ENCODE data around the gene TCF15.

The TCF15 gene

DNA sequence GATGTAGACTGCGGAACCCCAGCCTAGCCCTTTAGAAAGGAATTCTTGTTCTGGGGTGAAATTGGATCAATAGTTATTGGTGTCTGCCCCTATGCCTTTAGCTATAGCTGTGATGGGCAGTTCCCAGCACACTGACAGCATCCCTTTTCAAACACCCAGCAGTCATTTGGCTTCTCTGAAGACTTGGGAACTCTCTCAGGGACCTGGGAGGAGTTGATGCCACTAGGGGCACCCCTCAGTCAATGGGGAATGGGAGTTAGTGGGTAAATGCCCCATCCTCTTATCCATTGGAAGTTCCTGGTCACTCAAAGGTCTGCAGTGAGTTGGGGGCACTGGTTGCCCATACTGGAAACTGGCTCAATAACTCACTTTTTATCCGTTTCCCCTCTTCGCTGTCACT lies 34.9 kb downstream of the TCF15 start:
- no peak for DNase-seq

DNA sequence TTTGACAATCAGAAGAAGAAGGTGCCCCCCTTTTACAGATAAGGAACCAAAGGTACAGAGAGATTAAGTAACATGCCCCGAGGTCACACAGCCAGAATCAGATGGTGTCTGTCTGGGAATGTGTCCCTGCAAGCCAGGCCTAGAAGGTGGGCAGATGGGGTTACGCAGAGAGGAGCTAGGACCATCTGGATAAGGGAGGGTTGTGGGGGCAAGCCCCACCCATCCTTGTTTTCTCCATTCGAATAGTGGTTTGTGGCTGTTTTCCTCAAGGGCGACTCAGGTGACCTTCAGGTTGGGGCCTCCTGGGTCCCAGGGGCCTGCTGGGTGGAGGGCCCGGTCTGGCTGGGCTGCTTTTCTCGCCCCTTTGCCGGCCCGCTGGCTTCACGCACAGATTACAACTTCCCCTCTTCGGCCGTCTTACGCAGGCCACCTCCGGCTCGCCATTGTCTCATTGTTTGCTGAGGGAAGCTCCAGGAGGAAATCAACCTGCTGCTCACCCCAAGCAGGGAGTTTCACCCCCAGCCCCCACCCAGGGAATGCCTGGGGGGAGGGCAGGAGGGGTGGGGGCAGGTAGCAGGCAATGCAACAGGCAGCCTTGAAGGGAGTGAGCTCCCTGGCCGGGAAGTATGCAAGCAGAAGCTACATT lies 35.7 kb downstream of the TCF15 start:
- no peak for DNase-seq

DNA sequence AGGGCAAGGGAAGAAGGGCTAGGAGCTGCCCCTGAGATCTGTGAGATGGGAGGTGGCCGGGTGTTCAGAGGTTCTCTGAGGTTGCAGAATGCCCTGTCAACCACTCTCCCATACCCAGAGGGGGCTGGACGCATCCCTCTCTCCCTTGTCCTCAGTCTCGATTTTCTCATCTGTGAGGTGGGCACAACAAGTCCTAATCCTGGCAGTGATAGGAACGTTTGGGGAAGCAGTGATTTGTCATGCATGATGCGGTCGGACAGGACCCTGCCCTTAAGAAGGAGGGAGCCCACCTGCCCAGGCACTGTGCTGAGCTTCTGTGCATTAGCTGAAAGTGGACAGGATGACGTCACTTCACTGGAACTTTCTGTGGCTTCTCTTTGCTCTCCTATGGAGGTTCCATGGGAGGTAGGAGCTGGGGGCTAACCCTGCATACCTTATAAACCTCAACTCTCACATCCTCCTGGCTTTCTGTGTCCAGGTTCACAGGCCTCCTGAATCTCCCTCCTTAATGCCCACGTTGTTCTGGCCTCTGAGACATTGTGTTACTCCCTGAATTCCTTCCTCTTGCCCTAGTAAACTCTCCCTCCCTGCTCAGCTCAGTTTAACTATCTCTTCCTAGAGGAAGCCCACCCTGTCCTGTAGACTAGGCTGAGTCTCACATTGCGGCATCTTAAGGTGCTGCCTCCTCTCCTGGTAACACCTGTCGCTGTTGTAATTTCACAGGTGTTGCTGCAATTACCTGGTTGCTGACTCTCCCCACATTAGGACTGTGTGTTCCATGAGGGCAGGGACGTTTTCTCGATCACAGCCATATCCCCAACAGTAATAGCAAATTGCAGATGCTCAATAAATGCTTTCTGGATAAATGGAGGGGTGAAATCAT lies 36.5 kb downstream of the TCF15 start:
- DNase-seq, result no peak

DNA sequence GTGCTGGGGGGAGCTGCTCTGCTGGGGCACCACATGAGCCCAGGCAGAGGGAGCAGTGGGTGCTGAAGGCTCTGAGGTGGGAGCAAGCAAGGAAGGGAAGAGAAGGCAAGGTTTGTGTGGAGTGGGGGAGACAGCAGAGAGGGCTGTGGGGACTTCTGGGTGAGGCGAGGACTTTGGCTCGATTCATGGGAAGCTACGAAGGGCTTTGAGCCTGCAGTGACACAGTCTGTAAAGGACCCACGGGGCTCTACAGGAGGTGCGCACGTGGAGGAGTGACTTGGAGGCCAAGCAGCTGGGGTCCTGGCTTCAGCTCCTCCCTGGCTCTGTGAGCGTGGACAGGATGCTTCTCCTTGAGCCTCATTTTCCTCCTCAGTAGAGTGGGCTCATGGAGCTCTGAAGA lies 37.4 kb downstream of the TCF15 start:
- DNase-seq, result no peak

DNA sequence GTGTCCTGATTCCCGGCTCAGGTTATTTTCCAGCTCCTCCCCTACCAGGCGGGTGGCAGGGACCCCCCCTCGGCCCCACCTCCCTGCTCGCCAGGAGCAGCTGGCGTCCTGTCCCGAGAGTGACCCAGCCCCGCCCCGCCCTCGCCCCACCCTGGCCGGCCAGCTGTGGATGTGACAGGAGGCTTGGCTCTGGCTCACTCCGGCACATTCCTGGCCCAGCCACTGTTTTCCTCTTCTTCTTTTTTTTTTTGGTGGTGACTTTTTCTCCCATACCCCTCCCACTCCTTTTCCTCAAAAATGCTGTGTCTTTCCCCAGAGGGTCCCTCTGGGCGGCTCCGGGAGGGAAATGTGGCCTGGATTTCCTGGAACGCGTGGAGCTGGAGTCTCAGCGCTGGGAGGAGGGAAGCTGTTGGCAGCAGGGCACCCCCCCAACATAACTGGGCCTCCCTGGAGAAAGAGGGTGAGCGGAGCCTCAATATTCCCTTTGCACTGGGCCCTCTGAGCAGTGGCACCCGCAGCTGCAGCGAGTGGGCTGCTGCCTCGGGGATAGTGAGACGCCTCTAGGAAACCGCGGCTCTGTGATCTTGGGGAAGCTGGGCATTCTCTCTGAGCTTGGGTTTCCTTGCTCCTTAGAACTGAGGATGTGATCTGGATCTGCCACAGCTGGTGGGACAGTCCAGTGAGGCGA lies 38.2 kb downstream of the TCF15 start:
- DNase-seq, result no peak

DNA sequence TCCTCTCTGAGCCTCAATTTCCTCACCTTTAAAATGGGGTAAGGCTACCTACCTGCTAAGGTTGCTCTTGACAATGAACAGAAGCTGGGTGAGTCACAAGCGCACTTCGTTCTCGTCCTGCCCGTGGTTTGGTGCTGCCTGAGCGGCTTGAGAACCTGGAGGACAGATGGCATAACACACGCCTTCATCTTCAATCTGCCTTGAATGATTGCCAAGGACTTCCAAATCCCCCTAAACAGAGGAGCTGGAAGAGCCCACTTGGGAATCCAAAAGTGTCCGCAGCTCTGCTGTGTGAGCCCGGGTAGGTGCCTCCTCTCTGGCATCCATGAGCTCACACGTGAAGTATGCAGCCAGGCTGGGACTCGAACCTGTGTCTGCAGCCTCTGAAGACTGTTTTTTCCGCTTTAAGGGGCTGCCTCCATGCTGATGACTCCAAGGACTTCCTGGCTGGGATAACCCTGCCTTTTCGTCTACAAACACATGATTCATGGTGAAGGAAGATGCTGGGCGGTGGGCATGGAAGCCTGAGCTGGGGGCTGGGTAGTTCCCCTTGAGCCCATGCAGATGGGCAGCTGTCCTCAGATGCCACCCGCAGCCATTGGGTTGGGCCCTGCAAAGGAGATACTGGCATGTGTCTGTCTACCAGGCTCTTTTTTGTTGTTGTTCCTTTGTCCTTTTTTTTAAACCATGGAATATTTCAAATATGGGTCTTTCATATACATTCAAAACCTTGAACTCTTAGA lies 41.3 kb downstream of the TCF15 start:
- no peak for DNase-seq

DNA sequence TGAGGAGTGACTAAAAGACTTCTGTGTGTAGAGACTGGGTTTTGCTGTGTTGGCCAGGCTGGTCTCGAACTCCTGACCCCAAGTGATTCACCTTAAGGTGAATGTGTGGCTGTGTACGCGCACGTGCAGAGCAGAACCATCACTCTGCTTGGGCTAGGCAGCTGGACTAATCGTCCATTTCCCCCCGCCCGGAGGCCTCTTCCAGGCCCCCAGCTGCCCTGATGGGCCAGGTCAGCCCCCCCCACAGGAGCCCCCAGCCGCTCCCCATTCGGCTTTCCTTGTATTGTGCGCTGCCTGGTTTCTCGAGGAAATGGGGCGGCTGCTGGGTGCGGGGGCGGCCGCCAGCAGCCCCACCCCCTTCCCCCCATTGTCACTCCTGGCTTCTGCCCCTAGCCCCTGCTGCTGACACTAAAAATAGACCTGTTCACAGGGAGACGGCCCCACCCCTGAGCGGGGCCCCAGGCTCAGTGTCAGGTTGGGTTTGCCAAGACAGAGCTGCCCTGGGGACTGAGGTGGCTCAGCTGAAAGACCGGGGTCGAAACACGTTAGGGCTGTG lies 41.9 kb downstream of the TCF15 start:
- no peak for DNase-seq

DNA sequence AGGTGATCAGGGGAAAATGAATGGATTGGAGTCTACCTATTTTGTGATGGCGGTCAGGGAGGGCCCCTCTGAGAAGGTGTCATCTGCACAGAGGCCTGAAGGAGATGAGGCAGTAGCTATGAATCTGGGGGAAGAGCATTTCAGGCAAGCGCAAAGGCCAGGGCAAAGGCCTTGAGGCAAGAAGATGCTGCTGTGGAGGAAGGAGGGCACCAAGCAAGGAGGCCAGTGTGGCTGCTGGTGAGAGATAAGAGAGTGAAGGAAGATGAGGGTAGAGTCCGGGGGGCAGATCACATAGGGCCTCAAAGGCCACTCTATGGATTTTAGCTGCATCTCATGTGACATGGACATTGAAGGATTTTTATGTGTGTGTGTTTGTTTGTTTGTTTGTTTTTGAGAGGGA lies 45.9 kb downstream of the TCF15 start:
- DNase-seq, result no peak

DNA sequence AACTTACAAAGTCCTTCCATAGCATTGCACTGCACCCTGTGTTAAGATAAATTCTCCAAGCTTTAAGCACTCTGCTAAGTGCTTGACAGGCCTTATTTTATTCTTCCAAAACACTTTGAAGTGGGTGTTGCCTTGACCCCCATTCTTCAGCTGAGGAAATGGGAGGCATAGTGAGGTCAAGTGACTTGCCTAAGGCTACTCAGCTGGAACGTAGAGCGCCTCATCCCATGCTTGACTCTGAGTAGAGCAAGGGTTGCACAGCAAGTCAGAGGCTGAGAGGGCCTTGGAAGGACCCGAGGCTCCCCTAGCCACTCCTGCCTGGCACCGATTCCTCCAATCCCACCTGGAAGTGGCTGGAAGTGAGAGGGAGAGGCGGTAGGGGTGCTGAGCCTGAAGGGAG lies 46.9 kb downstream of the TCF15 start:
- DNase-seq, result no peak

DNA sequence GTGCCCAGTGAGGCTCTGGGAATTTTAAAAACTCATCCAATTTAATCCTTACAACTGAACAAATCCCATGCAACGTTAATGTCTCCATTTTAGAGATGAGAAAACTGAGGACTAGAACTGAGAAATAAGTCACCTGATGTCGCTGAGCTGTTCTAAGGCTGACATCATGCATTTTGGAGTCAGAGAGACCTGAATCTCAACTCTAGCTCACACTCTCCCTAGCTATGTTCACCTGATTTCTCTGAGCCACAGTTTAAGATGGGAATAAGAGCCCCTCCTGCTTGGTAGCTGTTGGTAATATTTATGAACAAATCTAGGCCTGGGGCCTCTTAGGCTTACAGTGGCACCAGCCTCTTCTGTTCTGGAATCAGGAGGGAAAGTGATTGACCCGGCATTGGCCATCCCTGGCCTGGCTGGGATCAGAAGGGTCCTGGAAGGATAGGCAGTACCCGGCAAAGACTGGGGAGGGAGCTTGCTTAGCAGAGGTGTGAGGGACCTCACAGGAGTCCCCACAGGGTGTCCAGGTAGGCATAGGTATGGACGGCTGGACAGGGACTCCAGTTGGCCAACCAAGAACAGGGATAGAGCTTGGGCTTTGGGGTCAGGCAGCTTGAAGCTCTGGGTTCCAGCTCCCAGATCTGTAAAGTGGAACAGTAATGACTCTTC lies 47.7 kb downstream of the TCF15 start:
- DNase-seq, result no peak

DNA sequence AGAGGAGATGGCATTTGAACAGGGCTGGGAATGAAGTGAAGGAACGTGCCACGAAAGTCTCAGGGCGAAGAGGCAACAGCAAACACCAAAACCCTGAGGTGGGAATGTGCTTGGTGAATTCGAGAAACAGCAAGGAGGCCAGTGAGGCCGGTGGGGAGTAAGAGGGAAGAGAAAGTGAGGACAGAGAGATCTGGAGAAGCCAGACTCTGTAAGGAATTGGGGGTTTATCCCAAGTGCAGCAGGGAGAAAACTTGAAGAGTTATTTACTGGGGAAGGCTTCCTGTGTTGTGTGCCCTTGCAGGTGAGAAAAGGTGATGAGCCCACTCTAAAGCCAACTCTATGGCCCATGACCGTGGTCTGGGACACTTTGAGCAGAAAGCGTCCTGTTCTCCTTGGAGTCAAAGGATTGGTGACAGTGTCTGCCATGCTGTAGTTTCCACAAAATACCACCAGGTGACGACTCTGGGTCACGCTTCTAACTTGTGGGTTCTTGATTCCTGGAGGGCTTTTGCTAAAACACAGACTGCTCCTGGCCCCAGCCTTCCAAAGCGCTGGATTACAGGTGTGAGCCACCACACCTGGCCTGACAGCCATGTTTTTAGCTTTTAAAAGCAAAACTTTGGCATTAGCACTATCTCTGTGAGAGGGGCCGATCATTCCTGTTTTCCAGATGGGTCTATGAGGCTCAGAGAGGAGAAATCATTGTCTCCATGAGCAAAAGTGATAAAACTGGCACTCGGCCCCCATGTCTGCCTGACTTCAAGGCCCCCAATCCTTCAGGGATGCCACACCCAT lies 48.5 kb downstream of the TCF15 start:
- peak; percentile 13 for DNase-seq

DNA sequence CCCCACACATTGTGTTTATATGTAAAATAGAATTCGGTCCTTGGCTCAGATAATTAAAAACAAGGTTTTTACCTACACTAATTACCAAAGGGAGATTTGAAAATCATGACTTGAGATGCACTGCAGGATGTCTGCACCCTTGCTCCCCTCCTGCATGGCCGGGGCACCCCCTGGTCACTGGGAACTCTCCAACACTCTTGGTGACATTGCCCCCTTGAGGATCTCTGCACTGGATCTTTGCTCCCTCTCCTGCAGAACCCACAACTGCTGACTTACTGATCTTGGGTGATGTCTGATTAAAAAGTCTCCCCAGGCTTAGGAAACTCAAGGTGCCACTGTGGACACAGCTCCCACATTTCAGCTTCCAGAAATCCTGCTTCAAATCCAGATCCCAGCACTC lies 49.4 kb downstream of the TCF15 start:
- DNase-seq, result no peak

DNA sequence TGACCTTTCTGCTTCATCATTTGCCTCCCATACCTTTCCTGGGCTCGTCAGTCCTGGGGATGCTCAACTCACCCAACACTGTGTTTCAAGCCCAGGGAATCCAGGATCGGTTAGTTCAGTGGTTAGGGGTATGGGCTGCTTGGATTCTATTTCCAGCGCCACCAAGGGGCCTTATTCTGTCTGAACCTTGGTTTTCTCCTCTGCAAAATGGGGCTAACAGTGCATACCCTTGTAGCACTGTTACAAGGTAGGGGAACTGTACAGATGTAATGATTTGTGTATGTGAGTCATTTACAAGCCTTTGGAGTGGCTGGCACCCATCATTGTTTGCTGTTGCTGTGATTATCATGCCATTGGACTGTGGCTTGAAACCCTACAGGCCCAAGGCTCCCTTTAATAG lies 52.0 kb downstream of the TCF15 start:
- no peak for DNase-seq

DNA sequence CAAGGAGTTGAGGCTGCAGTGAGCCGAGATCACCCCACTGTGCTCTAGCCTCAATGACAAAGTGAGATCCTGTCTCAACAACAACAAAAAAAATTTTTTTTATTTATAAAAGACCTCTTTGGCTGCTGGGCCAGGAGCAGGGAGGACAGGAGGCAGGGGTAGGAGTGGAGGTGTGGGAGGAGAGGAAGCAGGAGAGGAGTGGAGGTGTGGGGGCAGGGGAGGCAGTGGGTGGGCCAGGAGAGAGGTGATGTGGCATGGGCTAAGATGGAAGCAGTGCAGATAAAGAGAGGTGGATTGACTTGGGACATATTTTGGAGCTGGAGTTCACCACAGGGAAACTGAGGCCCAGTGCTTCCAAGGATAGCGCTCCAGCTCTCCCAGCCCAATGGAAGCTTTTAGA lies 53.1 kb downstream of the TCF15 start:
- DNase-seq, result no peak

DNA sequence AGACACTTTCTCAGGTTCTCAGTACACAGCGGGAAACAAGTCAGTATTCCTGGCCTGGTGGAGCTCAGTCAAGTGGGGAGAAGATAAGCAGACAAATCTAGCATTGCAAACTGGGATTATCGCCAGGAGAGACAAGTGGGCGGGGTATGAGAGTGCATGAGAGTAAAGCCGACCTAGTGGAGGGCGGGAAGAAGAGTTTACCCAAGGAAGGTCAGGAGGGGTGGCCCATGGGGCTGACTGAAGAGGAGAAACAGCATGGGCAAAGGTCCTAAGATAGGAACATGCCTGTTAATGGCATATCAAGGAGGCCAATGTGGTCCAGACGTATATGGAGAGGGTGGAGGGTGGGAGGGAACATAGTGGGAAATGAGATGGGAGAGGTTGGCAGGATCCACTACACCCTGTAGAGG lies 54.1 kb downstream of the TCF15 start:
- DNase-seq, result no peak

All from NK-92 treated with Interleukin-12 subunit alpha and Interleukin-12 subunit beta, amount 100 ng/mL, for 24 hours (cell line).